GM18907 (cell line): ENCODE measurements around the gene AMIGO3.
"Not testable (repeated sequence)": the region's sequence is repeated elsewhere in the genome, so short reads cannot be mapped to it uniquely, and the experiment has no call there.

Source experiments
- ATAC-seq: cut with Tn5 transposase; IDR thresholded peaks from one replicate; pipeline ENCODE4 v1.9.1; 2021; ENCODE audit warnings: mild to moderate bottlenecking, moderate library complexity; ENCODE audit not compliant: unreplicated experiment

AMIGO3 gene

GRCh38 chr3:49719214-49719884, at the start of gene AMIGO3:
AMIGO3 (minus strand) TSS chr3:49719684; CDS start chr3:49719465, 219 bp downstream.
- peak; percentile 52 for ATAC-seq

GRCh38 chr3:49763981-49764380, 44.5 kb upstream of the AMIGO3 start:
- ATAC-seq = no peak

- no peak for ATAC-seq
Observed at GRCh38 chr3:49761661-49762060, 42.2 kb upstream of the AMIGO3 start.

GRCh38 chr3:49759226-49759625, 39.7 kb upstream of the AMIGO3 start:
- ATAC-seq = no peak

GRCh38 chr3:49757197-49757596, 37.7 kb upstream of the AMIGO3 start:
- ATAC-seq = no peak

- ATAC-seq = no peak
Observed at GRCh38 chr3:49756036-49756435, 36.6 kb upstream of the AMIGO3 start.

GRCh38 chr3:49754536-49754935, 35.1 kb upstream of the AMIGO3 start:
- no peak for ATAC-seq

GRCh38 chr3:49751501-49751900, 32.0 kb upstream of the AMIGO3 start:
- no peak for ATAC-seq

GRCh38 chr3:49750056-49750455, 30.6 kb upstream of the AMIGO3 start:
- no peak for ATAC-seq

GRCh38 chr3:49748874-49749273, 29.4 kb upstream of the AMIGO3 start:
- ATAC-seq = not testable (repeated sequence)

GRCh38 chr3:49747792-49748480, 28.5 kb upstream of the AMIGO3 start:
- ATAC-seq = no peak

- ATAC-seq = no peak
Observed at GRCh38 chr3:49745986-49746385, 26.5 kb upstream of the AMIGO3 start.

- no peak for ATAC-seq
Observed at GRCh38 chr3:49740427-49740826, 20.9 kb upstream of the AMIGO3 start.

GRCh38 chr3:49738067-49738713, 18.7 kb upstream of the AMIGO3 start:
- no peak for ATAC-seq

- no peak for ATAC-seq
Observed at GRCh38 chr3:49734752-49735151, 15.3 kb upstream of the AMIGO3 start.

- no peak for ATAC-seq
Observed at GRCh38 chr3:49733551-49733950, 14.1 kb upstream of the AMIGO3 start.

GRCh38 chr3:49732597-49732996, 13.1 kb upstream of the AMIGO3 start:
- ATAC-seq = no peak

- no peak for ATAC-seq
Observed at GRCh38 chr3:49729966-49730609, 10.6 kb upstream of the AMIGO3 start.

- ATAC-seq = no peak
Observed at GRCh38 chr3:49727924-49728361, 8.5 kb upstream of the AMIGO3 start.

GRCh38 chr3:49727154-49727923, 7.9 kb upstream of the AMIGO3 start:
- no peak for ATAC-seq
